Measurements from ENCODE around the gene FGFRL1. TPM values are rescaled to one million over a fixed set of nuclear protein-coding genes. Genes with fewer than 3 reads are reported as not detected.

Gene FGFRL1
- total RNA-seq, 1 experiment from 2014 or later = 30.4 TPM

DNA sequence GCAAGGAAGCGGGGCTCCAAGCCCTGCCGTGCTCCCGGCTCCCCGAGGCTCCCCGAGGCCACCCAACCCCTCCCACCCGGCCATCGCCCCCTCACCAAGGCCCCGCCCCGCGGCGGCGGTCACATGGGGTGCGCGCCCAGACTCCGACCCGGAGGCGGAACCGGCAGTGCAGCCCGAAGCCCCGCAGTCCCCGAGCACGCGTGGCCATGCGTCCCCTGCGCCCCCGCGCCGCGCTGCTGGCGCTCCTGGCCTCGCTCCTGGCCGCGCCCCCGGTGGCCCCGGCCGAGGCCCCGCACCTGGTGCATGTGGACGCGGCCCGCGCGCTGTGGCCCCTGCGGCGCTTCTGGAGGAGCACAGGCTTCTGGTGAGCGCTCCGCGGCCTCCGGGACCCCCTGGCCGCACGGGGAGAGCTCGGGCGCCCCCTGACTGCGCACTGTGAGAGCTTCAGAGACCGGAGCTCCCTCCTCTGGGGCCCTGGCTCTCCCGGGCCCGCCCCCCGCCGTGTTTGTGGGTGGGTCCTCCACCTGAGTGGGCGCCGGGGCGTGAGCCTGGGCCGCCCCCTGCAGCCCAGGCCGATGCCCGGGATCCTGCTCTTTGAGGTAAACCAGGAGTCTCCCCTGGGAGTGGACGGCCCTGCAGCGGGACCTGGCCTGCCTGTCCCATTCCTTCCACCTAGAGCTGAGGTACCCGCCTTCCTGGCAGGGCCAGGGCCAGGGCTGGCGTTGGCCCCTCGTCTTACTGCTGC, 24.4 kb upstream of the FGFRL1 start, which contains the start of gene IDUA:
TSS of gene IDUA (plus strand) at position 166 of the 745 bp plus-strand sequence. CDS start at position 207, 41 bp downstream.
- no TSS peak for BruUV-seq (replicated peaks)
- no peaks in the 10 kb centered on the region for H3K36me3 ChIP-seq (ENCODE audit: insufficient read depth, low read length, poor library complexity, severe bottlenecking)
- H3K4me3 ChIP-seq (ENCODE audit: low read depth, low read length, poor library complexity, severe bottlenecking) = peak within 1 kb of the TSS; percentile 60
- no peaks in the 10 kb centered on the region for H3K9me3 ChIP-seq (ENCODE audit: low read depth, low read length, poor library complexity, severe bottlenecking)
- ChIA-PET POLR2A (ENCODE audit: low non-redundant PET) (no interaction called here), CTCF (interaction anchor here (0.7 kb wide), 1 partner anchor 384 kb away, joined by 3 read pairs; no protein-coding TSS in a partner anchor)
- no peak for TF ChIP-seq EZH2 (IDR thresholded peaks at IDR 0.05; ENCODE audit: borderline replicate concordance, low read depth, low read length, poor library complexity, severe bottlenecking)
- TF ChIP-seq, protein P1, sequence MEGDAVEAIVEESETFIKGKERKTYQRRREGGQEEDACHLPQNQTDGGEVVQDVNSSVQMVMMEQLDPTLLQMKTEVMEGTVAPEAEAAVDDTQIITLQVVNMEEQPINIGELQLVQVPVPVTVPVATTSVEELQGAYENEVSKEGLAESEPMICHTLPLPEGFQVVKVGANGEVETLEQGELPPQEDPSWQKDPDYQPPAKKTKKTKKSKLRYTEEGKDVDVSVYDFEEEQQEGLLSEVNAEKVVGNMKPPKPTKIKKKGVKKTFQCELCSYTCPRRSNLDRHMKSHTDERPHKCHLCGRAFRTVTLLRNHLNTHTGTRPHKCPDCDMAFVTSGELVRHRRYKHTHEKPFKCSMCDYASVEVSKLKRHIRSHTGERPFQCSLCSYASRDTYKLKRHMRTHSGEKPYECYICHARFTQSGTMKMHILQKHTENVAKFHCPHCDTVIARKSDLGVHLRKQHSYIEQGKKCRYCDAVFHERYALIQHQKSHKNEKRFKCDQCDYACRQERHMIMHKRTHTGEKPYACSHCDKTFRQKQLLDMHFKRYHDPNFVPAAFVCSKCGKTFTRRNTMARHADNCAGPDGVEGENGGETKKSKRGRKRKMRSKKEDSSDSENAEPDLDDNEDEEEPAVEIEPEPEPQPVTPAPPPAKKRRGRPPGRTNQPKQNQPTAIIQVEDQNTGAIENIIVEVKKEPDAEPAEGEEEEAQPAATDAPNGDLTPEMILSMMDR (conservative IDR thresholded peaks at IDR 0.05; ENCODE audit: low read depth, low read length) = peak; percentile 65
- intact Hi-C loops (cut with micrococcal nuclease; ENCODE audit: unreplicated experiment) = loop anchor here (10.0 kb wide), 1 partner anchor 242 kb away; no protein-coding TSS in a partner anchor
- H3K27ac ChIP-seq (ENCODE audit: low read depth, low read length, poor library complexity, severe bottlenecking) = peak within 1 kb of the TSS; percentile 59
- H3K4me1 ChIP-seq (ENCODE audit: insufficient read depth, low read length, poor library complexity, severe bottlenecking) = peaks cover 8% of the 10 kb centered on the region
- DNase-seq (ENCODE audit: low spot score) = peak; percentile 79
- no peaks in the 10 kb centered on the region for H3K27me3 ChIP-seq (replicated peaks; ENCODE audit: insufficient read depth, low read depth, low read length, poor library complexity)

DNA sequence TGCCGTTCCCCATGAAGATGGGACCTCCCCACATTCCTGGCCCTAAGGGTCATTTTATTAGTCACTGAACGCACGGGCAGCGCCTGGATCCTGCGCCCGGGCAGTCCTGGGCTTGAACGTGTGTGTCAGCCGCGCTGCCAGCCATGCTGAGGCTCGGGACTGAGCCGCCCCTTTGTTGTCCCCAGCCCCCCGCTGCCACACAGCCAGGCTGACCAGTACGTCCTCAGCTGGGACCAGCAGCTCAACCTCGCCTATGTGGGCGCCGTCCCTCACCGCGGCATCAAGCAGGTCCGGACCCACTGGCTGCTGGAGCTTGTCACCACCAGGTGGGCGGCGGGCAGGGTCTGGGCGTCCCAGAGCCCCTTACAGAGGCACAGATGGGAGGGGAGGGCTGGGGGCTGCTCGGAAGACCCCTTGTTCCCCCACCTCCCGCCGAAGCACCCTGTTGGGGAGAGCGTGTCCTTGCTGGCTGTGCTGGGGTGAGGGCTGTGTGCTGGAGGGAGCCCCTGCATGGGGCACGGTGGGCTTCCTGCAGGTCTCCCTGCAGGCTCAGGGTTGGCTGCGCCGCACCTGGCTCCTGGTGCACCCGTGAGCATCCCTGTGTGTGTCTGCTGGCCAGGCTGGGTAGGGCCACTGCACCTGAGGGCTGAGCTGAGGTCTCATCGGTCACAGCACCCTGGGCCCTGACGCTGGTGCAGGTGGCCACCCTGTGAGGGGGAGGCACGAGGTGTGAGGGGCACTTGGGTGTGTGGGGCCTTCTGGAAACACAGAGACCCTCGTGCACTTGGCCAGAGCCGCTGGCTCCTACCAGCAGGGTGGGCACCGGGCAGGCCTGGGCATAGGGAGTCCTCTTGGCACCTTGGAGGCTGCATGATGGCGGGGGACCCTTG, 23.6 kb upstream of the FGFRL1 start:
- Histone ChIP-seq H3K27ac (ENCODE audit: low read depth, low read length, poor library complexity, severe bottlenecking) (no peak overlapping the region), H3K4me1 (ENCODE audit: insufficient read depth, low read length, poor library complexity, severe bottlenecking) (peaks cover 8% of the 10 kb centered on the region), H3K9me3 (ENCODE audit: low read depth, low read length, poor library complexity, severe bottlenecking) (no peaks in the 10 kb centered on the region), H3K4me3 (ENCODE audit: low read depth, low read length, poor library complexity, severe bottlenecking) (peak overlapping the region; percentile 60), H3K27me3 (replicated peaks; ENCODE audit: insufficient read depth, low read depth, low read length, poor library complexity) (no peaks in the 10 kb centered on the region), H3K36me3 (ENCODE audit: insufficient read depth, low read length, poor library complexity, severe bottlenecking) (no peaks in the 10 kb centered on the region)
- no TSS peak for BruUV-seq (replicated peaks)
- POLR2A ChIA-PET (ENCODE audit: low non-redundant PET) = no interaction called here
- CTCF ChIA-PET = interaction anchor here (0.7 kb wide), 1 partner anchor 385 kb away, joined by 3 read pairs; no protein-coding TSS in a partner anchor
- DNase-seq (ENCODE audit: low spot score) = no peak
- intact Hi-C loops (cut with micrococcal nuclease; ENCODE audit: unreplicated experiment) = loop anchor here (10.0 kb wide), 1 partner anchor 243 kb away; no protein-coding TSS in a partner anchor
- TF ChIP-seq EZH2 (IDR thresholded peaks at IDR 0.05; ENCODE audit: borderline replicate concordance, low read depth, low read length, poor library complexity, severe bottlenecking) = no peak
- TF ChIP-seq, protein P1 (conservative IDR thresholded peaks at IDR 0.05; ENCODE audit: low read depth, low read length) = no peak
